ENCODE results near the gene DDX1.
"Not testable (repeated sequence)": the region's sequence is repeated elsewhere in the genome, so short reads cannot be mapped to it uniquely, and the experiment has no call there.

The DDX1 gene

DNA sequence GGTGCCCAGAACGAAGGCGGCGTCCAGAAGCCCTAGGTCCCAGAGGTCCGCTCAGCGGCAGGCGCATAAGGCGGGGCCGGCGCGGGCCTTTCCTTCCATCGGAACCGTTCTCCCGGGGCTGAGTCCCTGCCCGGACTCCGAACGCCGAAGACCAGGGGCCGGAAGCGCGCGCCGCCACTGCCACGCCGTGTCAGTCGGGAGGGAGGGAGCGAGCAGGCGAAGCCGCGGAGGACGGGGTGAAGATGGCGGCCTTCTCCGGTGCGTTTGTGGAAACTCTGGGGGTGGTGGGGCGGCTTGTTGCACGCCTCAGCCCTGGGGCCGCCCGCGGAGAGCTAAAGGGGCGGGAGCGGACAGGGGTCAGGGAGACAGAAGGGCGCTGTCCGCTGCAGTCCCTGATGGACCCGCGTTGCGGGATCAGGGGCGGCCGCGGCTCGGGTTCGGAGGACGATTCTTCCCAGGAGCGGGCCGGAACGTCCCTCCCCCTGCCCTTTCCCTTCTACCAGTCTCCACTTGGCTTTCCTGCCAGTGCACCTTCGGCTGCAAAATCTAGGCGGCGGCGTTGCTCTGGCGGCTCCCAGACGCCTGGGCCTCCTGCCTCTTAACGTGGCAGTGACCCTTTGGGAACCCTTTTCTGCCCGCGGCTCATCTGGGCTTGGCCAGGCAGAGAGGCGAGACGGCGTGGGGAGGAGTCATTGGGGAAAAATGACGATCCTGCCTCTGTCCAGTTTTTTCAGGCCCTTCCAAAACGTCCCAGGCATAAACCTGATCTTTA lies at the start of gene DDX1:
DDX1 (plus strand) TSS at position 177 of the 772 bp plus-strand sequence; CDS start at position 243, 66 bp downstream.
- DNase-seq: peak; percentile 64

DNA sequence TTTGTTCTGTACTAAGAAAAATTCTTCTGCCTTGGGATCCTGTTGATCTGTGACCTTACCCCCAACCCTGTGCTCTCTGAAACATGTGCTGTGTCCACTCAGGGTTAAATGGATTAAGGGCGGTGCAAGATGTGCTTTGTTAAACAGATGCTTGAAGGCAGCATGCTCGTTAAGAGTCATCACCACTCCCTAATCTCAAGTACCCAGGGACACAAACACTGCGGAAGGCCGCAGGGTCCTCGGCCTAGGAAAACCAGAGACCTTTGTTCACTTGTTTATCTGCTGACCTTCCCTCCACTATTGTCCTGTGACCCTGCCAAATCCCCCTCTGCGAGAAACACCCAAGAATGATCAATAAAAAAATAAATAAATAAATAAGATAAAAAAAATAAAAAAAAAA lies 49.4 kb upstream of the DDX1 start:
- not testable (repeated sequence) for DNase-seq

DNA sequence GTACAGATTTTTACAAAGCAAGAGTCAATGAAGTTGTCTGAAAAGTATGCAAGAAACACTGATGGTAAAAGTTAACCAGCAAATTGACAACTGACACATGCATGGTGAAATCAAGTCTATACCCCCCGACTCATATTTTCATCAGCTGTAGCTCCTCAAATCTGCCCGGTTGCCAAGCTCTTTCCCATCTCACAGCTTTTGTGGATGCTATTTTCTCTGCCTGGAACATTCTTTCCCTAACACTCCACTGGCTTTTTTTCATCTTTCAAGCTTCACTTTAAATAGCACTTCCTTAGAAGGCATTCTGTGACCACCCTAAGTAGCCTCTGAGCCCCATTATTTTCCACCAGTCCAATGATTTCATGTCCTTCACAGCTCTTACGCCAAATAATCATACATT lies 48.6 kb upstream of the DDX1 start:
- no peak for DNase-seq

GRCh38 chr2:15543541-15543940 lies 48.1 kb upstream of the DDX1 start:
- DNase-seq: no peak

DNA sequence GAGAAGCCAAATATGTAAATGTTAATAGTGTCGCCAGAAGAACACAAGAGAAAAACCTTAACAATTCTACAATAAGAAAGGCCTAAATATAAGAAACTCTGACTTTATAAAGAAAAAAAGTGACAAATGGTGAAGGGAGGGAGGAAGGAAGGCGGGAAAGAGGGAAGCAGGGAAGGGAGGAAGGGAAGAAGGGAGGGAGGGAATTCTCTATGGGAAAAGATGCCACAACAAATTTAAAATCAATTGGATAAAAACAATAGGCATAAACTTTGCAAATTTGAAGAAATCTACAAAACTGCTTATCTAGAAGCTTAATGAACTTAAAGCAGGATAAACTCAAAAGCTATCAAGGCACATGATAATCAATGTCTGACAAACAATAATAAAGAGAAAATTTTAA lies 47.4 kb upstream of the DDX1 start:
- DNase-seq: no peak

GRCh38 chr2:15546297-15547098 lies 45.2 kb upstream of the DDX1 start:
- no peak for DNase-seq

- DNase-seq: no peak
Observed at GRCh38 chr2:15547115-15547876, 44.4 kb upstream of the DDX1 start.

DNA sequence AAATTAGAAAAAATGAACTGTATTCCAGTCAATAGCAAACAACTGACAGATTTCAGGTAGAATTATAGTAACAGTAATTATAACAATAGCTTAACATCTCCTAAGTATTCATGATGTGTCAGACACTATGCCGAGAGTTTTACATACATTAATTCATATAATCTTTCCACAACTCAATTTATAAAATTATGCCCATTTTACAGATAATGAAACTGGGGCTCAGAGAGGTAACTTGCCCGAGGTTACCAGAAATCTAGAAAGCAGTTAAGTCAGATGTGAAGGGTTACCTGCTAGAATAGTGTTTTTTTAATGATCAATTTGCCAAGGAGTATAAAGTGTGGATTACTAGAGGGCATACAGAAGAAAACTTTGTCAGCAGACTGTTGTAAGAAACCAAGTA lies 42.7 kb upstream of the DDX1 start:
- DNase-seq: no peak

- no peak for DNase-seq
Observed at GRCh38 chr2:15553519-15553918, 38.1 kb upstream of the DDX1 start.

- no peak for DNase-seq
Observed at GRCh38 chr2:15553951-15554350, 37.7 kb upstream of the DDX1 start.

DNA sequence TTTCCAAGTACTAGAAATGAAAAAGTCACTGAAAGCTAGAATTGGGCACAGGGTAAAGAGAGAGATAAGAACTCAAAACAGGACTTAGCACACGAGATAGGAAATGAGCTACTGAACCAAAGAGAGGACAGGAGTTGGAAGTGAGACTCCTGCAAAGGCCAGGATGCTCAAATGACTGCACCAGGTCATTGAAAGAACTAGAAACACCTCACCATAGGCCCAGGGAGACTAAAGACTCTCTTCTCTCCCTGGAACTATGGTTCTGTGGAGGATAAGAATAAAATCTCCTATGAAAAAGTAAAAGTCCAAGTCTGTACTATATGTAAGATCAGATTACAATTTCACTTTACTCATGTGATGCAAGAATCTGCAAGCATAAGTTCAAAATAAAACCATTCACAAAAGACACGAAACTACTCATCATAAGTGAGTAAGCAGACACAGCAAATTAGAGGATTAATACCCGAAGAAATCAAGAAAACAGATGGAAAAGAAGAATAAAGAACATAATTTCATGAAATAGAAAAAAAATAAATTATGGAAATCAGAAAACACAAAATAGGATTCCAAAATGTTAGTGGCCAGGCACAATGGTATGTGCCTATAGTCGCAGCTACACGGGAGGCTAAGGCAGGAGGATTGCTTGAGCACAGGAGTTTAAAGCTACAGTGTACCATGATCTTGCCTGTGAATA lies 37.0 kb upstream of the DDX1 start:
- DNase-seq: no peak

- no peak for DNase-seq
Observed at GRCh38 chr2:15555760-15556193, 35.9 kb upstream of the DDX1 start.

DNA sequence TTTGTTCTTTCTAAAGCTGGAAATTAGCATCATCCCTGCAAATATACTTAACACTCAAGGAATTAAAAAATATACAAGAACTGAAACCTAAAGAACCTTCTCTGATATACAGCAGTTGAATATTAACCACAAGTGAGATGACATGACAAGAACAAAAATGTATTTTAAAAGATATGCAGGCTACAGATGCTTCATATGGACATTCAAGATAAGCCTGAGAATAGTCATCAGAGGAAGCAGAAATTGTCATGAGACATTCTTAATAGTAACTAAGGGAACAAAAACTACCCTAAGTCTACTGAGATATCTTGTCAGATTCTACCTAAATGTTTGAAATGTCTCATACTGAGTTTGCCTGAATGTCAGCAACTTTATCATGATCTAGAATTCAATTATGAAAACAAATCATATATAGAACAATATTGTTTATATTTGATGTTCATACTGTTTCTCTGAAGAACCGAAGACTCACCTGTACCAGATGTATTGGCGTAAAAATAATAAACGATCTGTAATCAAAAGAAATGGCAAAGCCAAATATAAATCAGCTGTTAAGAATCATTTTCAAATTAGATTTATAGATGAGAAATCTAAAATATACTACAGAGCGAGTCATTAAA lies 35.2 kb upstream of the DDX1 start:
- DNase-seq: no peak

DNA sequence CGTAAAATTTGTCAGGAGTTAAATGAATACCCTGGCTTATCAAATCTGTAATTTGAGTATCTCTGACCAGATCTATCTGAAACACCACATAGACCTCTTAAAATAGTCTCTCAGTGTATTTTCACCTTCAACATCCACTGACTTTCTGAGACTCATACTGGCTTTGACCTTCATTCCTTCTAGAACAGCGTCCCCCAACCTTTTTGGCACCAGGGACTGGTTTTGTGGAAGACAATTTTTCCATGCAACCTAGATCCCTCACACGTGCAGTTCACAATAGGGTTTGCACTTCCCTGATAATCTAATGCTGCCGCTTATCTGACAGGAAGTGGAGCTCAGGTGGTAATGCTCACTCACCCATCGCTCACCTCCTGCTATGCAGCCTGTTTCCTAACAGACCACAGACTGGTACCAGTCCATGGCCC lies 33.8 kb upstream of the DDX1 start:
- no peak for DNase-seq

GRCh38 chr2:15559379-15560139 lies 32.1 kb upstream of the DDX1 start:
- DNase-seq: no peak

DNA sequence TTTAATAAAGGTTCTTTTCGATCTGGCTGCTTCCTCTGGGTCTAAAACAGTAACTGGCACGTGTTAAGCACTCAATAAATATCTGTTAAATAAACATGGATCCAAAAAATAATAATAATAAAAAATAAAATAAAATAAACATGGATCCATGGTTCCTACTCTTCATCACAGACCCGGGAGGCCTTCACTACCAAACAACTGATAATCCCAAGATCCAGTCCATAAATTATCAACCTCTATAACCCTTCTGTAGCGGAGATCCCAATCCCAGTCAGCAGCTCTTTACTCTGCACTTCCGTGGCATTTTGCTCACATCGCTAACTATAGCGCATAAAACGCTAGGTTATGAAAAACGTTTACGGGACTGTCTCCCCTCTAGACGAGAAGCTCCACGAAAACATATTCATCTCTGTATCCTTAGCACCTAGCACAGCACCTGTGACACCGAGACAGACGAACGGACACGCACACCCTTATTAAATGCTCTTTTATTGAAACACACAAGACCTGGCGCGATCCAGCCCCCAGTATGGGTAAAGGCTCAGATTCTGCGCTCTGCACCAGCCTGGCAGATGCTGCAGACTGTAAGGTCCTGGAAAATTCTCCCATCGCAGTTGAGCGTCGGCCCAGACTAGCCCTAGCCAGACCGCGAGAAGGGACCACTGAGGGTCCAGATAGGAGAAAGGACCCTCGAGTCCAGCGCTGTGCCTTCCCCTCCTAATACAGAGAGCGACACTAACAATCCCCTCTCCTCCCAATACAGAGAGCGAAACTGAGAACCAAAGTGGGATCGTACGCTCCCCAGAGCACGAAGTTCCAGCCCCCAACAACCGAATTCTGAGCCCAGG lies 31.3 kb upstream of the DDX1 start:
- no peak for DNase-seq

DNA sequence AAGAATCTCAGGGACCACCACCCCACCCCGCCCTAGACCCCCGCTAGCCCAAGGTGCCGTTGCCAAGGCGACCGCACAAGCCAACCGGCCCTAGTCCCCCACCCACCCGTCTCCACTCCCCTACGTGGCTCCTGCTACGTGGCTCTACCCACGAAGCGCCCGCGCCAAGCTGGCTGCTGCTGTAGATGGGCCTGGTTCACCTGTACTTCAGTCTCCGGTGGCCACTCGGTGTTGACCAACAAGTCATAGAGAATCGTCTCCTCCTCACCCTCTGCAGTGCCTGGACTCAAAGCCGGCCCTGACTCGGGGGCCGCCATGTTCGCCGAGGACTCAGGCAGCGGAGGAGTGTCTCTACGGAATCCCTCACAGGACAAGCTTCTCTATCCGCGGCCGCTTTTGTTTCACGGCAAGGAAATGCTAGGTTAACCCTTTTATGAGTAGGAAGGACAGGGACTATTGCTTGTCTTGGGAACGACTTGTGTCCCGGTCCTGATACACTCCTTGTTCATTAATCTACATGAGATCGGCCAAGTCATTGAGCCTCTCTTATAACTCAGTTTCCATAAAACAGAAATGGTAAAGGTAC lies 30.6 kb upstream of the DDX1 start, which contains the start of gene NBAS:
NBAS (minus strand) TSS at position 347 of the 586 bp plus-strand sequence; CDS start at position 317, 30 bp downstream.
- peak; percentile 35 for DNase-seq

GRCh38 chr2:15561574-15562344 lies 29.9 kb upstream of the DDX1 start:
- DNase-seq: no peak

DNA sequence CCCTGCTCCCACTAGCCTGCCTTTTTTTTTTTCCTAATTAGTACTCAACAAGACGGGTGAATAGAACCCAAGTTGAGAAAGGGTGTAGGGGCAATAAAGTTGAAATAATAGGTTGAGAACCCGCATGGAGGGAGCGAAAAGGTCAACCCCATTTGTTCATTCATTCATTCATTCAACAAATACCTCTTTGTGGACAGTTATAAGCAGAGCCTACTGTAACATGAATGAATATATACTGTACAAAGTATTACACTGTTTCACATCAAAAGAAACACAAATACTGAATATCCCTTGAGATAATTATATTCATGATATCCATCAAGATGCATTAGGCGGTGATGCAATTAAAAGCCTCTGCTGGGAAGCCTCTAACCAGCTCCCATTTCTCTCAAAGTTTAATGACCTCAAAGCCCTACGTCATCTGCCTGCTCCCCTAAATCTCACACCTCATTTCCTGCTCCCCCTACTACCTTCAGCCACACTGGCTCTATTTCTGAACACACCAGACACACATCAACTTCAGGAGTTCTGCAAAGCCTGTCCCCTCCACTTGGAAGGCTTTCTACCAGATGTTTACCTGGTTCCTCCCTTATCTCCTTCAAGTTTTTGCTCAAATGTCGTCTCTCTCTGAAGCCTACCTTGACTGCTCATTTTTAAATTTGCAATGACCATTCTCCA lies 29.2 kb upstream of the DDX1 start:
- no peak for DNase-seq
